Measurements from ENCODE around the gene GATAD2A.
"Not testable (repeated sequence)": the region's sequence is repeated elsewhere in the genome, so short reads cannot be mapped to it uniquely, and the experiment has no call there.

GATAD2A gene, protein sequence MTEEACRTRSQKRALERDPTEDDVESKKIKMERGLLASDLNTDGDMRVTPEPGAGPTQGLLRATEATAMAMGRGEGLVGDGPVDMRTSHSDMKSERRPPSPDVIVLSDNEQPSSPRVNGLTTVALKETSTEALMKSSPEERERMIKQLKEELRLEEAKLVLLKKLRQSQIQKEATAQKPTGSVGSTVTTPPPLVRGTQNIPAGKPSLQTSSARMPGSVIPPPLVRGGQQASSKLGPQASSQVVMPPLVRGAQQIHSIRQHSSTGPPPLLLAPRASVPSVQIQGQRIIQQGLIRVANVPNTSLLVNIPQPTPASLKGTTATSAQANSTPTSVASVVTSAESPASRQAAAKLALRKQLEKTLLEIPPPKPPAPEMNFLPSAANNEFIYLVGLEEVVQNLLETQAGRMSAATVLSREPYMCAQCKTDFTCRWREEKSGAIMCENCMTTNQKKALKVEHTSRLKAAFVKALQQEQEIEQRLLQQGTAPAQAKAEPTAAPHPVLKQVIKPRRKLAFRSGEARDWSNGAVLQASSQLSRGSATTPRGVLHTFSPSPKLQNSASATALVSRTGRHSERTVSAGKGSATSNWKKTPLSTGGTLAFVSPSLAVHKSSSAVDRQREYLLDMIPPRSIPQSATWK
- 114 to 175 (median 161) reads per million in 3 experiments for total RNA-seq

DNA sequence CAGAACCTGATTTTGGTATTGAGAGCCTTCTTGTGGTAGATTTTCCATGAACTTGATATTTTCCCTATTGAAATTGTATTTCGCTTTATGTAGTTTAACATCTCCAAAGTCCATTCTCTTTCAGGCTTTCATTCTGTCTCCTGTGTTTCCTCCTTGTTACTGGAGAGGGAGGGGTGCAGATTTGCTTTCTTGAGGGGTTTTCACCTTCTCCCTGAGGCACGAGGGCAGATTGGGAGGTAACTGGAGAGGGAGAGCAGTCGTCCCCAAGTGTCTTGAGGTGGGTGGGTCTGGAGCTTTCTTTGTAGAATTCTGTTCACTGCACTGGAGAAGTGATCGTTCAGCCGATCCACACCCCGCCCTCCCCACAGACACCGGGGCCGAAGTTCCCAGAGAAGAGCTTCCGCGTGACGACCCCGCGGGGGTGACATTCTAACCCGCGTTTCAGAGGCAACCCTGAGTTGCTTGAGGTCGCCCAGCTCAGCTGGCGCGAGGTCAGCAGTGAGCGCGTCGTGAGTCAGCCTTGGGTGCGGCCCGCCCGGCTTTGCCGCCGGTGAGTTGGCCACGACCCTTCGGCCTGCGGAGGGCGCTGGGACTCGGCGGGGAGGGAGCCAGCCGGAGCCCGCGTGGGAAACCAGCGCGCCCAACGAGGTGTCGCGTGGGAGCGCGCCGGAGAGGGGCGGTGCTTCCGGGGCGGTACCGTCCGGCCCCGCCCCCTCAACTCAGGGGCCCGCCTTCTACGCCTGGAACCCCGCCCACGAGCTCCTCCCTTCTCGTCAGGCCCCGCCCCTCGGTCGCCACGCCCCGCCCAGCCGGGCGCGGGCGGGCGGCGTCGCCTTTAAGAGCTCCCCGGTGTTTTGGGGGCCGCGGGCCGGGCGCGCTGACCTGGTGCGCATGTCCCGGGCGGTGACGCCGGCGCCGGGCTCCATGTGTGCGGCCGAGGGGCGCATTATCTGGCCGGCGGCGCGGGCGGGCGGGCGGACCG is at the start of gene GATAD2A:
TSS of gene GATAD2A (plus strand) at position 797 of the 982 bp plus-strand sequence. CDS start 59,671 bp downstream, outside the sequence.
- peak; percentile 91 for DNase-seq

DNA sequence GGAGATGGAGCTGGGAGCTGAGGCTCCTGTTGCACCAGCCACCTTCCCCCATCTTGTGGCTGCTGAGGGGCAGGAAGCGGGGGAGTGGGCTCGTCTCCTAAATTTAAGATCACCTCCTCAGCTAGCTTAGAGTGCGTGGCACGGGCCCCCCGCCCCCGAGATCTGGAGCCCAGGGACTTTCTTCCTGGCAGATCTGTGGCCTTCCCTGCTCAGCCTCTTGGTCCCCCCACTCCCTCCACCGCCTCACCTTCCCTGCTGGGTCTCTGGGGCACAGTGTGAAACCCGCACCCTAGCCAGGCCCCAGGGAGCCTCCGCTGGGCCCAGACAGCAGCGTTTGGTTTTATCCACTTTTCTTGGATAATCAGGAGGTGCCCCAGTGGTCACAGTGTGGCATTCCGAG is 49.0 kb upstream of the GATAD2A start:
- DNase-seq, result no peak

- DNase-seq, result no peak
These were observed 48.4 kb upstream of the GATAD2A start for GRCh38 chr19:19356901-19357566.

GRCh38 chr19:19361075-19361594 is 44.3 kb upstream of the GATAD2A start:
- DNase-seq, result peak; percentile 54

- DNase-seq, result no peak
These were observed 43.4 kb upstream of the GATAD2A start for GRCh38 chr19:19362075-19362474.

GRCh38 chr19:19366434-19367396 is 38.8 kb upstream of the GATAD2A start:
- peak; percentile 66 for DNase-seq

GRCh38 chr19:19368087-19368486 is 37.4 kb upstream of the GATAD2A start:
- no peak for DNase-seq

DNA sequence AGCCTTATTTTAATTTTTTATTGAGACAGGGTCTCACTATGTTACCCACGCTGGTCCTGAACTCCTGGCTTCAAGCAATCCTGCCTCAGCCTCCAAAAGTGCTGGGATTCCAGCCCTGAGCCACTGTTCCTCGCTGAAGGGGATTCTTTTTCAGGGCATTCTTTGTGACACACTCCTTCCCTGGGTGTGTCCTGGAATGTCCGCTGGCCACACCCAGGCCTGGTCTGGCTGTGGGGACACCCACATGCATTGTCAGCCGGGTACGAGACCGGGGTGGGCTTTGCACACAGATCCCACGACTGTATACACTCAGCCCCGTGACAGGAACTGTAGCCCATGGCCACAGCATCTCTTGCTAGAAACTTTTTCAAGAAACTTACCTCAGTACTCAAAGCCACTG is 34.4 kb upstream of the GATAD2A start:
- DNase-seq, result no peak

GRCh38 chr19:19372656-19373416 is 32.6 kb upstream of the GATAD2A start:
- DNase-seq, result peak; percentile 49

DNA sequence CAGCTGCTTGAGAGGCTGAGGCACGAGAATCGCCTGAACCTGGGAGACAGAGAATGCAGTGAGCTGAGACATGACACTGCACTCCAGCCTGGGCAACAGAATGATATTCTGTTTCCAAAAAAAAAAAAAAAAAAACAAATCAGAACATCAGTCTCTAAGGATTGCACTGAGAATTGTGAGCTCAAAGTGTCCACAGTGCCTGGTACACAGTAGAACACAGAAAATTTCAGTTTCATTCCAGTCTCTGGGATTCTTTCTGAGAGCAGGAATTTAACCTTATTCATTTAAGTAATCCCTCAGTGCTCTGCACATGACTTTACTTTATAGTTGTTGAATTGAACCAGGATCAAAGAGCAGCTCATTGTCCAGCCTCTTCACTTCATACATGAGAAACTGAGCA is 25.9 kb upstream of the GATAD2A start:
- no peak for DNase-seq

DNA sequence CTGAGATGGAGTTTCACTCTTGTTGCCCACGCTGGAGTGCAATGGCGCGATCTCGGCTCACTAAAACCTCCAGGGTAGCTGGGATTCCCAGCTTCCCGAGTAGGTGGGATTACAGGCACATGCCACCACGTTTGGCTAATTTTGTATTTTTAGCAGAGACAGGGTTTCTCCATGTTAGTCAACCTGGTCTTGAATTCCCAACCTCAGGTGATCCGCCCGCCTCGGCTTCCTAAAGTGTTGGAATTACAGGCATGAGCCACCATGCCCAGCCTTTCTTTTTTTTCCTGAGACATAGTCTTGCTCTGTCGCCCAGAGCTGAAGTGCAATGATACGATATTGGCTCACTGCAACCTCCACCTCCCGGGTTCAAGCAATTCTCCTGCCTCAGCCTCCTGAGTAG is 25.2 kb upstream of the GATAD2A start:
- not testable (repeated sequence) for DNase-seq

DNA sequence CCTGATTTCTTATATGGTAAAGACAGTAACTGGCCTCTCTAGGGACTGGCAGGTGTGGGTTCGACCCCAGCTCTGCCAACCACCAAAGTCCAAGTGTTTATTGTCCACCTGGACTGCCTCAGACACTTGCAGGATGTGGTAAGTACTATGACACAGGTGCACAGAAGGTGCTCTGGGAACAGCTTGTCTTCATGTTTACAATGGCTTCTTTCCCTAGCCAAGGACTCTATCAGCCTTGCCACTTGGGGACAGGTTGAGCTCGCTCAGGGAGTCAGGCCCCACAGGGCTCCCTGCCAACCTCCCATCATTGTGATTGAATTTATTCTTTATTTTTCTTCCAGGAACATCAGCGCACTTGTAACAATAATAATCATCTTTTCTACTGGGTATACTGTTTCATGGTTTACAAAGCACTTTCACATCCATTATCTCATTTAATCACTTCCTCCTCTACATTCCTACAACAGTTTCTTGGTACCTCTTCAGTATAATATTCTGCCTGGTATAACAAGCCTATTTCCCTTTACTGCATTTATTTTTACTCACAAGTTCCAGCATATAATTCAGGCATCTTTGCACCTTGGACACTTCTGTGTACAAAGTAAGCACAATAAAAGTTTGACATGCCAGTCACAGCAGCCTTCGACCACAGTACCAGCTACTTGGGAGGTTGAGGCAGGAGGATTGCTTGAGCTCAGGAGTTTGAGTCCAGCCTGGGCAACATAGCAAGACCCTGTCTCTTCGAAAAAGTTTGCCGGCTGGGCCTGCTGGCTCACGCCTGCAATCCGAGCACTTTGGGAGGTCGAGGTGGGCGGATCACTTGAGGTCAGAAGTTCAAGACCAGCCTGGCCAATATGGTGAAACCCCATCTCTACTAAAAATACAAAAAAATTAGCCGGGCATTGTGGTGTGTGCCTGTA is 24.2 kb upstream of the GATAD2A start:
- DNase-seq, result no peak

DNA sequence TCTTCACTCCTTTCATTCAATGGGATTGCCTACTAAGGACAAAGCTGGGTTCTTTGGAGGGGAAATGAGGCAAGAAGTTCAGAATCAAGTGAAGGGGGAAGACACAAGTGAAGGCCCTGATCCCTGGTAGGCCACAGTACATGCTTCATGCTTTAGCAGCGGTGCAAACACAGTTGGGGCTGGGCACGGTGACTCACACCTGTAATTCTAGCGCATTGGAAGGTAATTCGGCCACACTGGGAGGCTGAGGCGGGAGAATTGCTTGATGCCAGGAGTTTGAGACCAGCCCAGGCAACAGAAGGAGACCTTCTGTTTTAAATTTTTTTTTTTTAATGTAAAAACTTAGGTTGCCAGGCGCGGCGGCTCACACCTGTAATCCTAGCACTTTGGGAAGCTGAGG is 23.4 kb upstream of the GATAD2A start:
- no peak for DNase-seq

GRCh38 chr19:19384486-19384885 is 21.0 kb upstream of the GATAD2A start:
- DNase-seq, result no peak

DNA sequence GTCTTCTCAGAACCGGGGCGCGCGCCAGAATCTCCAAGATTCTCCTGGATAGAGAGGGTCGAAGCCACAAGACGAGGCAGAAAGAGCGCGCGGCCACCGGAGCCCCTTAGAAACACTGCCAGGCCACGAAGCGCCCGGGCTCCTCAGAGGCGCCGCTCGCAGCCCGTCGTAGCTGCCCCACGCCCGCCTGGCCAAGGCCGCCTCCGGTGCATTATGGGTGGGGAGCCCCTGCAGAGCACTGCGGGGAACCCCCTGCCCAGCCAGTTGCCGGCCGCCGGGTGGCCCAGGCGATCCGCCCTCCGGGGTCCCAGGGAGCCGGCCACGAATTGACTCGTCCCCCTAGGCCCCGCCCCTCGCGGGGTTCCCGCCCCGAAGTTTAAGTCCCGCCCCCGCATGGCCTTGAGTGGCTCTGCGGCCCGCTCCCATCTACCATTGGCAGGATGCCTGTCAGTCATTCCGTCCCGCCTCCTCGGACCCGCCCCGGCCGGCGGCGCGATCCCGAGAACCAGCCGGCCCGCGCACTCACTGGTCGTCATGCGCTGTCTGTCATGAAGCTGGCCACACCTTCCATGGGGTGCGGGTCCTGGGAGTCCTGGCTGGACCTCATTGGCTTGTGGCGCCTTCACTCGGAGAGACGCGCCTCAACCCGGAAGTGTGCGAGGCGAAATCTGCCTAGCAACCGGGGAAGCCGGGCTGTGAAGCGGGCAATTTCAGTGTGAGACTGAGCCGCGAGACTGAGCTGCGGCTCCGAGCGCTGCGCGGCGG is 20.2 kb upstream of the GATAD2A start:
- DNase-seq, result peak; percentile 100

DNA sequence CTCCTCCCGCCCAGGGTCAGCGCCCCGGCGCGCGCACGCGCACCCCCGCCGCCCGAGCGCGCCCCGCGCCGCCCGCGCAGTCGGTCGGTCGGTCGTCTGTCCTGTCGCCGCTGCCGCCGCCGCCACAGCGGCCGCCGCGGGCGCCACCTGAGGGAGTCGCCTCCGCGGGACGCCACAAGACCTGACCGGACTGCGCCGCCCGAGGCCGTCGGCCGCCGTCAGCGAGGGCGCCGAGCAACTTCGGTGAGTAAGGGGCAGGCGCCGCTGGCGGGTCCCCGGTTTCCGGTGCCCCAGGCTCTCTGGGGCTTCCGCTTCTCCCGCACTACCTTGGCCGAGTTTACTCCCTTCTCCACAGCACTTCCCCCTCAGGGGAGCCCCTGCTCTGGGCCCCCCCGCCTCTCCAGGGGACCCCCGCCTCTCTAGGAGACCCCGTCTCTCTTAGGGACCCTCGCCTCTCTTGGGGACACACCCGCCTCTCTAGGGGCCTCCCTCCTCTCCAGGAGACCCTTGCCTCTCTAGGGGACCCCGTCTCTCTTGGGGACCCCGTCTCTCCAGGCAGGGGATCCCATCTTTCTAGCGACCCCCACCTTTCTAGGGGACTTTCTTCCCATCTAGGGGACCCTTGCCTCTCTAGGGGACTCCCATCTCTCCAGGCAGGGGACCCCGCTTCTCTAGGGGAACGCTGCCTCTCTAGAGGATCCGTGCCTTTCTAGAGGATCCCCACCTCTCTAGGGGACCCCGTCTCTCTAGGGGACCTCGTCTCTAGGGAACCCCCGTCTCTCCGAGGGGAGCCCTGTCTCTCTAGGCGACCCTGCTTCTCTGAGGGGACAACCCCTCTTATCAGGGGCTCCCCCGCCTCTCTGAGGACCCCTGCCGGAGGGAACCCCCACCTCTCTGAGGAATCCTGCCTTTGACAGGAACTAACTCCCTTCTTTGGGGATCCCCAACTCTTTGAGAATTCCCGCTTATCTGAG is 19.3 kb upstream of the GATAD2A start:
- DNase-seq, result peak; percentile 14

DNA sequence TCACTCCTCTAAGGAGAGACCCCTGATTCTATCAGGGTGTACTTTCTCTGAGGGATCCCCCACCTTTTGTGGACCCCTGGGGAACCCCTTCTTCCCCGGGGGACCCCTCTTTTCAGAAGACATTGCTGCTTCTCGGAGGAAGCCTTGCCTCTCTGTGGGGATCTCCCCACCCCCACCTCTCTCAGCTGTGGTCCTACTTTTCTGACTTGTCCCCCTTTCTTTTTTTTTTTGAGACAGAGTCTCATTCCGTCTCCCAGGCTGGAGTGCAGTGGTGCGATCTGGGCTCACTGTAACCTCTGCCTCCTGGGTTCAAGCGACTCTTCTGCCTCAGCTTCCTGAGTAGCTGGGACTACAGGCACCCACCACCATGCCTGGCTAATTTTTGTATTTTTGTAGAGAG is 18.4 kb upstream of the GATAD2A start:
- DNase-seq, result no peak

Measured in central memory CD4-positive, alpha-beta T cell (primary cell).